ENCODE results near the gene U2SURP. TPM values are rescaled to one million over a fixed set of nuclear protein-coding genes. Genes with fewer than 3 reads are reported as not detected.

U2SURP gene
- 10 to 100 TPM; 46.8 to 48.9 TPM for total RNA-seq
- long read RNA-seq, full-length matches to known transcripts, result 2 of 55 reads
- long read RNA-seq, partial matches to known transcripts, result 35 of 55 reads
- long read RNA-seq, other reads (novel, unspliced or antisense), result 18 of 55 reads

- intact Hi-C loops (cut with DNase I), result loop anchor here in 1 of 2 donors (10.0 kb wide), 1 partner anchor 267 kb away; no protein-coding TSS in a partner anchor
- peak; percentile 96 to 97 for ATAC-seq
- DNase-seq, result peak; percentile 98
Measured at GRCh38 chr3:143001369-143002082, at the start of gene U2SURP. TSS of gene U2SURP (plus strand) at chr3:143001570. CDS start at chr3:143001629, 59 bp downstream.

DNA sequence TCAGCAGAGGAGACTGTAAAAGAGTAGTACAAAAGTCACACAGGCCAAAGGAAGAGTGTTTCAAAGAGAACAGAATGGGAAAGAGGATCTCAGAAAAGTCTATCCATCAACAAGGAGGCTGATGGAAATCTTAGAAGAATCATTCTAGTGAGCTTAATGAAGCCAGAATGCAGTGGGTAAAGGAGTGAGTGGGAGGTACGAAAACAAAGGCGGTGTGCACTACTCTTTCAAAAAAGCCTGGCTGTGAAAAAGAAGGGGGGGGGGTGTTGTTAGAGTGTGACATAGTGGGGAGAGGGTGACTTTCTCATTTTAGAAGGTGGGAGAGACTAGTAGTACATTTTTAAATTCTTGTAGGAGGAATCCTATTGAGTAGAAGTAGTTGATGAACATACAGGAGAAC lies 49.6 kb upstream of the U2SURP start:
- no peak for DNase-seq
- intact Hi-C loops (cut with DNase I), result no loop called here
- ATAC-seq, result no peak

- DNase-seq, result no peak
- peak in 1 of 2 donors; percentile 41 for ATAC-seq
- intact Hi-C loops (cut with DNase I), result no loop called here
Measured at GRCh38 chr3:142952272-142953193, 48.8 kb upstream of the U2SURP start.

GRCh38 chr3:142953443-142953842 lies 47.9 kb upstream of the U2SURP start:
- no peak for DNase-seq
- intact Hi-C loops (cut with DNase I), result no loop called here
- no peak for ATAC-seq

GRCh38 chr3:142958707-142959106 lies 42.7 kb upstream of the U2SURP start:
- peak in 1 of 2 donors; percentile 74 for ATAC-seq
- peak; percentile 24 for DNase-seq

DNA sequence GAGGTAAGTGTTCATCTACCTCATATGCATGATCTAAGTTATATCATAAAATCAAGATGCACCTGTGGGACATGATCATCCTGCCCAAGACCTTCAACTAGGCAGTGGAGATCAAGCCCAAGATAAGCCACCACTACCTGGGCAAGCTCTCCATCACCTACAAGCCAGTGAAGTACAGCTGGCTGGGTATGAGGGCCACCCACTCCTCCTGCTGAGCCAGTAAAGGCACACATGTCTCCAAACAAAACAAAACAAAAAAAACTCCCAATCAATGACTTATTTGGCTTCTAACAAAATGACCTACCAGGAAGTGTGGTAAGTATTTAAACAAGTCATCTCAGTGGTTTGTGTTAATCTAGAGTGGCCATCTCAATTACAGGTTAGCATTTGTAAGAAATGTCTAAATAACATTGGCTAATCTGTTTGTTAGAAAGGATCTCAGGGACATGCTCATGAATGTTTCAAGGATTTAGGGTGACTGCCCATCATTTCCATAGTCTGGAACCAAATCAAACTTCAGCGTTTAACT lies 41.0 kb upstream of the U2SURP start:
- ATAC-seq (no peak), DNase-seq (no peak)
- intact Hi-C loops (cut with DNase I), result no loop called here

More at GRCh38 chr3:142958707-142959106, 42.7 kb upstream of the U2SURP start:
- intact Hi-C loops (cut with DNase I), result no loop called here

DNA sequence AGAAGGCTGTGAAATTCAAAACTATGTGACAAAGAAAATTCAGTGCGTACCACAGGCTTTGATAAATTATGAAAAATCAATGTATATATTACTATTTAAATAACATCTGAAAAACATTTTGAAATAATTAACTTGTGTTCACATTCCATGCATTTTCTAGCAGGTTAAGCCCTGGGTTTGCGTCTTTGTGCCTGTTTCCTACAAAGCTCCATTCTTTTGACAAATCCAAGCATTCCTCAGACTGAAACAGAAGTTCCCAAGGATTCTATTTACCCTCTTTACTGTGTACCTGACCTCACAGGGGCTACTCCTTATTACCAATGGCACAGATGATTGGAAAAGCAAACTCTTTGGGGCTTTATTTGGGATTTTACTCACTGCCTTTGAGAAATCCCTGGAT lies 39.8 kb upstream of the U2SURP start:
- intact Hi-C loops (cut with DNase I), result no loop called here
- ATAC-seq, result no peak
- DNase-seq, result no peak

DNA sequence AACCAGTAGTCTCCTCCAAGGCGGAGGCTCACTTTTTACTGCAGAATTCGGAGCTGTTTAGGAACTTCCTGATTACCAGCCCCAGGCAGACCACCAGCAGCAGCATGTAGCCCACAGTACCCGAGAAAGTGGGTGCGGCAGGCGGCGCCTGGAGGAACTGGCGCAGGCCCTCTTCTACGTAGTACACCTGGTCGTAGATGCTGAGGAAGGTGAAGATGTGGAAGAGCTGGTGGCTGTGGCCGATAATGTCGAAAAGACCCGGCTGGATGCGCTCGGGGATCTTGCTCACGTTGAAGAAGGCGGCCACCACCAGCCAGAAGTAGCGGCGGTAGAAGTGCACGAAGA lies 39.2 kb upstream of the U2SURP start:
- no peak for ATAC-seq
- DNase-seq, result no peak
- intact Hi-C loops (cut with DNase I), result no loop called here

DNA sequence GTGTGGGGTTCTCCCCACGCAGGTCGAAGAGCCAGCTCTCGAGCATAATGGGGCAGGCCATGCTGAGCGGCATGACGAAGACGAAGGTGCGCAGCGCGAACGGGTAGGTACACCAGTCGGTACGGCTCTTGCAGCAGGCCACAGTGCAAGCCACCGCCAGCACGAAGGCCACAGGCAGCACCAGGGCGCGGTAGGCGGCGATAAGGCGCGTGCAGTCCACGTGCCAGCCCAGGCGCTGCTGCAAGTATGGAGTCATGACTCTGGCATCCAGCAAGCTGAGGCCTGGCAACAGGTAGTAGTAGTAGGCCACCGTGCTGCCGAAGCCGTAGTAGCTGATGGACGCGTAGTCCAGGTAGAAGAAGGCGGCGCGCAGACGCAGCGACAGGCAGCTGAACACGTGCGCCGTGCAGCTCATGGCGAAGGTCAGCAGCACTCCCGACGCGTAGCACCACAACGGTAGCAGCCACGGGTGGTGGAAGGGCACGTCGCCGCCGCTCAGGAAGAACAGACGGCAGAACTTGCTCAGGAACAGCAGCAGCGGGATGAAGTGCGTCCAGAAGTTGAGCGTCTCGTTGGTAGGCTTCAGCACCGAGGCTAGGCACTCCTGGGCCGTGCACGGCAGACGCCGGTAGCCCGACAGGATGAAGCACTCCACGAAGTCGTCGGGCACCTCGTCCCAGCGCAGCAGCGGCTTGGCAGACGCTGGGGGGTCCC lies 38.7 kb upstream of the U2SURP start:
- peak; percentile 6 to 9 for ATAC-seq
- no peak for DNase-seq
- intact Hi-C loops (cut with DNase I), result no loop called here

DNA sequence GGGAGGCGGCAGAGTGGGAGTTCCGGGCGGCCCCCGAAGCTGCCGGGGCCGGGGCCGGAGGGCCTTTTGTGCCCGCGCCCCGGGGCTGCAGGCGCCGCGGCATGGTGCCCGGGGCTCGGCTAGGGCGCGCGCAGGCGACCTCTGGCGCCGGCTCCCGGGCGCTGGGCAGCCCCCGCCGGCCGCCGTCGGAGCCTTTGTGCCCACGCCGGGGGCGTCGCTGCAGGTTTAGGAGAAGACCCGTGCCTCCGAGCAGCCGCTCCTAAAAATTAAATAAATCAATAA lies 38.2 kb upstream of the U2SURP start:
- intact Hi-C loops (cut with DNase I), result no loop called here
- no peak for DNase-seq

DNA sequence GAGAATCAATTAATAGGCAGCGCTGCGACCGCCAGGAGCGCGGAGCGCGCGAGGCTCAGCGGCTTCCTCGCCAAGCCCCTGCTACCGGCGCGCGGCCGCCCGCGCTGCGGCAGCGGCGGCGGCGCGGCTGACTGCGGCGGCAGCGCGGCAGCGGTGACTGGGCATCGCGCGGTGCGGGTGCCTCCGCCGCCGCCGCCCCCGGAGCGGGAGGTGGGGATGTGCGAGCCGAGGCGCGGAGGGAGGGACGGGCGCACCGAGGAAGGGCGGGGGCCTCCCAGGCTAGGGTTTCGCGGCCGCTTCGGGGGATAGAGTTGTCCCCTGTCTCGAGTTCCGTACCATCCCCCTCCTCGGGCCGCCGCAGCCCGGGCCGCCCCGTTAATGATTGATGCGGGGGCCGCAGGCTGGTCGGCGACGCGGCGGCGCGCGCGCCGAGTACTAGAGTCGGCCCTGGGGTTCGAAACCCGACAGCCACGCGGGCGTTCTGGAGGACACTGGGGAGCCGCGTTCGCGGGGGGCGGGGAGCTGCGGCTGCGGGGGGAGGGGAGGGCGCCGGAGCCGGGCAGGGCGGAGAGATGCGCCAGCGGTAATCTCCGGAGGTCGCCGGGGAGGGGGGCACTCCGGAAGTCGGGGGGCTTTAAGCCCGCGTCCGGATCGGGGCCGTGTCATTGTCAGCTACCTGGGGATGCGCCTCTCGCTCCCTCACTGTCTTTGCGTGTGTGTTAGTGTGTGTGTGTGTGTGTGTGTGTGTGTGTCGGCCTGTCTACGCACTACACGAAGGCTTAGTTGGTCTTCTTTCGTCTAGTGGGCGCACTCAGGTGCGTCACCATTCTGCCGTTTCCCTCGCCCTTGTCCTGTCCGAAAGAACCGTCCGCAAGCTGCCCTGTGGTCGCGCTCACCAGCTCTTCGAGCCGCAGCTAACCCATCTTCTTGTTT lies 37.6 kb upstream of the U2SURP start, which contains the start of gene PAQR9:
Gene PAQR9, minus strand, starts transcription at position 159 of the 933 bp plus-strand sequence. CDS start 338 bp downstream, outside the sequence.
- ATAC-seq, result peak; percentile 67 to 71
- intact Hi-C loops (cut with DNase I), result no loop called here
- DNase-seq, result peak; percentile 28

More for the DNA sequence above, 38.2 kb upstream of the U2SURP start:
- ATAC-seq, result peak; percentile 53 to 66

DNA sequence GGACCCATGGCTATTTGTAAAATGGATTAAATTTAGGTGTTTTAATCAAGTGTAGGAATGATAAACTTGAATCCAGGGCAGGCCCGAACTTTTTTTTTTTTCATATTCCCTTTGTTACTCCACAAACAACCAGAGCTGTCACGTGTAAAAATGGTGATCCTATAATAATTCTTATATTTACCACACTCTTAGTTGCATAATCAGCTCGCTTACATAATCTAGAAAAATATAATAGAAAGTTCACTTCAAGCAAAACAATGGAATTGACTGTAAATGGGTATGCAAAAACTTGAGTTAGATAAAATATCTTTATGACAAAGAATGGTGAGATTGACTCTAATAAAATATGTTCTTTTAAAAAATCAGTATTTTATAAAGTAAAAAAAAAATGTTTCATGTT lies 35.8 kb upstream of the U2SURP start:
- ATAC-seq, result no peak
- intact Hi-C loops (cut with DNase I), result no loop called here
- DNase-seq, result no peak

- ATAC-seq (no peak), DNase-seq (no peak)
- intact Hi-C loops (cut with DNase I), result no loop called here
Measured at GRCh38 chr3:142966808-142967207, 34.6 kb upstream of the U2SURP start.

DNA sequence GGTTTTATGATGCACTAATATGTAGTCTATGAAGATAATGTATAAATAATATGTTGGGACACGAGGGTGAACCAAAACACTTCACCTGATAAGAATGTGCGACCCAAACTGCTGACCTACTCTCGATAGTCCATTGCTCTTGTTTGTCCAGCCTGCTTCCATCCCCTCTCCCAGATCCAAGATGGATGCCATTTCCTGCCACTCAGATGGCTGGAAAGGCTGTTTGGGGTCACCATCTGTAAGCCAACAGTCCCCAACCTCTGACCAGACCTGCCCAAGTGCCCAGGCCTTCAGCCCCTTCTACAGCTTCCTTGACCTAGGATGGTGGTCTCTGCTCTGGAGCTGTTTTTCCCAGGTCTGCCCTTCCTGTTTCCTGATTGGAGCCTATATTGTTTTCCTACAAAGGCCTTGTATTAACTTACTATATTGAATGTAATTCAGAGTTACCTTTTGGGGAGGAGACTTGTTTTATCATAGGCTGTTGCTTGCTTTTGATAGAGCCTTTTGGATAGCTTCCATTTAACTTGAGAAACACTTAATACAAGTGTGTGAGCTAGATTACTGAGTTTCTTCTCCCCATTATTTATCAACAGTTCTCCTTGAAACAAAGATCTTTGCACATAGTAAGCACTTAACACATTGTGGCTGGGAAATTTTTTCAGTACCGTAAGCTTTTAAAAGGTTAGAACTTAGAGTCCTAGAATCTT lies 32.9 kb upstream of the U2SURP start:
- DNase-seq (no peak), ATAC-seq (no peak)
- intact Hi-C loops (cut with DNase I), result no loop called here

- no peak for DNase-seq
- ATAC-seq, result no peak
- intact Hi-C loops (cut with DNase I), result no loop called here
Measured at GRCh38 chr3:142971431-142971830, 29.9 kb upstream of the U2SURP start.

- ATAC-seq, result peak in 1 of 2 donors; percentile 17
- no peak for DNase-seq
- intact Hi-C loops (cut with DNase I), result no loop called here
Measured at GRCh38 chr3:142972092-142972753, 29.1 kb upstream of the U2SURP start.
